ENCODE results near the gene ADGRG6.
A peak's percentile ranks its signal among the peaks of the same experiment; 100 is the strongest.
"Not testable (repeated sequence)": the region's sequence is repeated elsewhere in the genome, so short reads cannot be mapped to it uniquely, and the experiment has no call there.

ADGRG6 gene

GRCh38 chr6:142446168-142446567, 144.4 kb downstream of the ADGRG6 start:
- DNase-seq (ENCODE audit: low read depth) = no peak

GRCh38 chr6:142446576-142446975, 144.8 kb downstream of the ADGRG6 start:
- DNase-seq (ENCODE audit: low read depth) = no peak

DNA sequence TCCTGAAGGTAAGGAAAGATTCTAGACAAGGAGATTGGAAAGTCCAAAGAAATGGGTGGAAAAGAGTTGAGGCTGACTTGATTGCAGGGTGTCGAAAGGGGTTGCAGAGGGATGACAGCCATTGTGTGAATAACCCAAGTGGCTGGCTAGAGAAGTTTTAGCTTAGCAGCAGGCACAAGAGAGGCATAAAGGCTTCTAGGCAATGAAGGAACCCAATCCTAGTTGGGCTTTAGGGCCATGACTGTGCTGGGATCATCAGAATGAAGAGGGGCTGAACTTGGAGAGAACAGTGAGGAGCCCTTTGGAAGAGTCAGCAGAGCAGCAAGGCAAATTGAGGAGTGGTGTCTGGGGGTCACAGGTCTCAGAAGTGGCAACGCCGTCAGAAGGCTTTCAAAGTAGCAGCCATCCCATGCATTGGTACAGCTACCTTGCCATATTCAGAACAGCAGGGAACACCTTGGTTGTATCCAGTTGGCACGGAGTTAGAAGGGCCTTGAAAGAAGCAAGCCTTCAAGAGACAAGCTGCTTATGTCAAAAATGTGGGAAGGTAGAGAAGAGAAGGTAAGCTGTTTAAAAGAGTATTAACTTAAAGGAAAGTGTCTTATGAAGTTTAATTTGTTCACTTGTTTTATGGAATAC, 146.4 kb downstream of the ADGRG6 start:
- DNase-seq (ENCODE audit: low read depth) = no peak

GRCh38 chr6:142450856-142451255, 149.0 kb downstream of the ADGRG6 start:
- DNase-seq (ENCODE audit: low read depth) = not testable (repeated sequence)

DNA sequence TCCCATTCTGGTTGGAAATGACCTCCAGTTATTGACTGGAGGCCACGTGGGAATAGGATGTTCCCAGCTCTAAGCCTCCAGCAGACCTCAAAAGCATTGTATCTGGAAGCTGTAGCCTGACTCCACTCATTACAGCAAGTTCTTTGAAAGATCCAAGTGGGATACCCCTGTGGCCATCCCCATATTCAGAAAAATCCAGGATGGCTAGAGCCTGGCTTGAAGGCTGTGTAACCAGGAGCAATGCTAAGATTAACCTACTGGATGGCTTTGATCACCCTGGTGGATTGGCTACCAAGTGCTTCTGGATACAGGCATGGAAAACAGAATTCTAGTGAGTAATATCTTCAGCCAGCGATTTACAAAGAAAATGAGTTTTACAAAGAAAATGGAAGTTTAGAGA, 151.2 kb downstream of the ADGRG6 start:
- DNase-seq (ENCODE audit: low read depth) = no peak

DNA sequence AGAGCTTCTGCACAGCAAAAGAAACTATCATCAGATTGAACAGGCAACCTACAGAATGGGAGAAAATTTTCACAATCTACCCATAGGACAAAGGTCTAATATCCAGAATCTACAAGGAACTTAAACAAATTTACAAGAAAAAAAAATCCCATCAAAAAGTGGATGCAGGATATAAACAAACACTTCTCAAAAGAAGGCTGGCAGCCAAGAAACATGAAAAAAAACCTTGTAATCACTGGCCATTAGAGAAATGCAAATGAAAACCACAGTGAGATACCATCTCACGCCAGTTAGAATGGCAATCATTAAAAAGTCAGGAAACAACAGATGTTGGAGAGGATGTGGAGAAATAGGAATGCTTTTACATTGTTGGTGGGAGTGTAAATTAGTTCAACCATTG, 152.4 kb downstream of the ADGRG6 start:
- DNase-seq (ENCODE audit: low read depth) = not testable (repeated sequence)

DNA sequence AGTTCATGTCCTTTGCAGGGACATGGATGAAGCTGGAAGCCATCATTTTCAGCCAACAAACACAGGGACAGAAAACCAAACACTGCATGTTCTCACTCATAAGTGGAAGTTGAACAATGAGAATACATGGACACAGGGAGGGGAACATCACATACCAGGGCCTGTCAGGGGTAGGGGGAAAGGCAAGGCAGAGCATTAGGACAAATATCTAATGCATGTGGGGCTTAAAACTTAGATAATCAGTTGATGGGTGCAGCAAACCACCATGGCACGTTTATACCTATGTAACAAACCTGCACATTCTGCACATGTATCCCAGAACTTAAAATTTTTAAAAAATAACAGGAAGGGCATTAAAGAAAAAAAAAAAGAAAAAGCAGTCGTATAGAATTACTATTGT, 153.0 kb downstream of the ADGRG6 start:
- not testable (repeated sequence) for DNase-seq (ENCODE audit: low read depth)

DNA sequence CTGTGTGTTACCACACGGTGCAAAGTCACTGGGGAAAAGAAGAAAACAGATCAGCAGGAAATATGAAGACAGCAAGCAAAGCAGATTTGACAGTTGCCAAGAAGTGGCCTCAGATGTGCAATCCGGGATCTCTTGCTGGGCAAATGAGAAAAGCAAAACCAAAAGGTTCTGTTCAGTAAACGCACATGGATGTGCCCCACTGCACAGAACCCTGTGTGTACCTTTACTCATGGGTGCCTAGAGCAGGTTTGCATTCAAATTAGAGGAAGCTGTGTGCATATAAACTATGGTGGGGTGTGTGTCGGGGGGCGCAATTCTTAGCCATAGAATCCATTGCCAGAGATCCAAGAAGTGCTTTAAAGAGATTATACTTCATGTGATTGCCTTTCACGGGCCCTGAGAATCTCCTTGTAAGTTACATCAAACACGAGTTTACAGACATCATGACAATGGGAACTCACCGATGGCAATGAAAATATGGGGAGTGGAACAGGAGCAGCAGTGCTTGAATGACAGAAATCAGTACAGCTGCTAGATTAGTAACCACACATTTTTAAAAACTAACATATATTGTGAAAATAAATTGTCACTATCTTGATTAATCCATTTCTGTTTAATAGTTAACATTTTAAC, 154.3 kb downstream of the ADGRG6 start:
- no peak for DNase-seq (ENCODE audit: low read depth)

DNA sequence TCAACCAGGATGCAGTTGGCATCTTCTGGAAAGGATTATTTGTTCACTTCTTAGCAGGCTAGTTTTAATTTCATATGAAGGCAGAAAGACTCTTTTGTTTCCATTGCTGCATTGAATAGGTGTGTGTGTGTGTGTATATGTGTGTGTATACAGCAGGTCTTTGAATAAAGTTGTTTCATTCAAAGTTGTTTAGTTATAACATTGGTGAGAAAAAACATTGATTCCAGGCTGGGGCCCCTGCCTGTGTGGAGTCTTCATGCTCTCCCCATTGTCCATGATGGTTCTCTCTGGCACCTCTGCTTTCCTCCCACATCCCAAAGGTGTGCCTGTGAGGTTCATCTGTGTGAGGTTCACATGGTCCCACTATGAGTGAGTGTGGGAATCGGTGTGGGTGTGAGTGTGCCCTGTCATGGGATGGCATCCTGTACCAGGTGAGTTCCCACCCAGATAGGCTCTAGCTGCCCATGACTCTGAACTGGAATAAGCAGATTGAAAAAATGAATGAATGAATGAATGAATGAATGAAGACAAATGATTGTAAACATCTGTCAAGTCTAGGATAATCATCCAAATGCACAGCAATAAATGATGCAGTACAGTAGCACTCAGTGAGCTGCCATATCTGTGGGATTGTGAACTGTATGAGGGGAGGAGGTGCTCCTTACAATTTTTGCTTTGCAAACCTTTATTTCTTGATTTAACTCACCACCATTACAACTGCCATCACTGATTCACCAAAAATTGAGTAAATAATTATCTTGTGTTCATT, 156.0 kb downstream of the ADGRG6 start:
- DNase-seq (ENCODE audit: low read depth) = no peak

DNA sequence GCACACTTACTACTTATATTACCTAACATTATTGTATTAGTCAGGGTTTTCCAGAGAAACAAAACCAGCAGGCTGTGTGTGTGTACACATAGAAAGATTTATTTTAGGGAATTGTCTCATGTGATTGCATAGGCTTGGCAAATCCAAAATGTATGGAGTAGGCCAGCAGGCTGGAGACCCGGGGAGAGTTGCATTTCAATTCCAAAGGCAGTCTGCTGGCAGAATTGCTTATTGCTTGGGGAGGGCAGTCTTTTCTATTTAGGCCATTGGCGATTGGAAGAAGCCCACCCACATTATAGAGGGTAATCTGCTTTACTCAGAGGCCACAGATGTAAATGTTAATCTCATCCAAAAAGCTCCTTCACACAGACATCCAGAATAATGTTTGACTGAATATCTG, 157.0 kb downstream of the ADGRG6 start:
- no peak for DNase-seq (ENCODE audit: low read depth)

DNA sequence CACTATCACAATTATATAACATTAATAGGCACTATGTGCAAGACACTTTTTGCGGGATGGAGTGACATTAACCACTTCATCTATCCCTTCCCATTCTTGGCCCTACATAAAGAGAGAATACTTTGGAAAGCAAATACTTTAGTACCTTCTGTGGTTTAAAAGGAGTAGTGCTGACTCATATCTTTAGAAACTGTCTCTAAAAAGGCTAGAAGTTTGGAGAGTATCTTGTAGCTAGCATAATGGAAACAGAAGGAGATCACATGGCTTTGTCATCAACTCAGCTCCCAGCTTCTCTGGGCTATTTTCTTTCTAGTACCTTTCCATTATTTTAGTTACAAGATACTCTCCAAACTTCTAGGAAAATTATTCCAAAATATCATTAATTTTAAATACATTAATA, 157.5 kb downstream of the ADGRG6 start:
- no peak for DNase-seq (ENCODE audit: low read depth)

GRCh38 chr6:142462260-142462659, 160.5 kb downstream of the ADGRG6 start:
- no peak for DNase-seq (ENCODE audit: low read depth)

DNA sequence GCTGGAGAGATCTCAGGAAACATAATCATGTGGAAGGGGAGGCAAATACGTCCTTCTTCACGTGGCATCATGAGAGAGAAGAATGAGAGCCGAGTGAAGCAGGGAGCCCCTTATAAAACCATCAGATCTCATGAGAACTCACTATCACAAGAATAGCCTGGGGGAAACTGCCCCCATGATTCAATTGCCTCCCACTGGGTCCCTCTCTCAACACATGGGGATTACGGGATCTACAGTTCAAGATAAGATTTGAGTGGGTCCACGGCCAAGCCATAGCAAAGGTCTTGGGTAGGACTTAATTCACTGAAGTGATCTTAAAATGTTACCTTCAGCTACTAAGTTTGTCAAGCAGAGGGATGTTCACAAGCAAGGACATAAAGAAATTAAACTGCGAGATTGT, 162.2 kb downstream of the ADGRG6 start:
- DNase-seq (ENCODE audit: low read depth) = no peak

DNA sequence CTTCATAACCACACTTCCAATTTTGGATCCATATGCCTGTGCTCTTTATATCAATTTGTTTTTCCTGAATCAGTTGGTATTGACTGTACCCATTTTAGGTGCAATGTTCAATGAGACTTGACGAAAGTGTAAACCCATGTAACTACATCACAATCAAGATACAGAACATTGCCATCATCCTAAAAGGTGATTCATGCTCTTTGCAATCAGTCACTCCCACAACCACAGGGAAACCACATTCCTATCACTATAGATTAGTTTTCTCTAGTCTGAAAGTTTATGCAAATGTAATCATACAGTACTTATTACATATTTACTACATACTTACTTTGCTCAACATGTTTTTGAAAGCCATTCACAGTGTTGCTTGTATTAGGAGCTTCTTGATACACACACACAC, 167.4 kb downstream of the ADGRG6 start:
- no peak for DNase-seq (ENCODE audit: low read depth)

- DNase-seq (ENCODE audit: low read depth) = no peak
Observed at GRCh38 chr6:142470421-142470820, 168.6 kb downstream of the ADGRG6 start.

DNA sequence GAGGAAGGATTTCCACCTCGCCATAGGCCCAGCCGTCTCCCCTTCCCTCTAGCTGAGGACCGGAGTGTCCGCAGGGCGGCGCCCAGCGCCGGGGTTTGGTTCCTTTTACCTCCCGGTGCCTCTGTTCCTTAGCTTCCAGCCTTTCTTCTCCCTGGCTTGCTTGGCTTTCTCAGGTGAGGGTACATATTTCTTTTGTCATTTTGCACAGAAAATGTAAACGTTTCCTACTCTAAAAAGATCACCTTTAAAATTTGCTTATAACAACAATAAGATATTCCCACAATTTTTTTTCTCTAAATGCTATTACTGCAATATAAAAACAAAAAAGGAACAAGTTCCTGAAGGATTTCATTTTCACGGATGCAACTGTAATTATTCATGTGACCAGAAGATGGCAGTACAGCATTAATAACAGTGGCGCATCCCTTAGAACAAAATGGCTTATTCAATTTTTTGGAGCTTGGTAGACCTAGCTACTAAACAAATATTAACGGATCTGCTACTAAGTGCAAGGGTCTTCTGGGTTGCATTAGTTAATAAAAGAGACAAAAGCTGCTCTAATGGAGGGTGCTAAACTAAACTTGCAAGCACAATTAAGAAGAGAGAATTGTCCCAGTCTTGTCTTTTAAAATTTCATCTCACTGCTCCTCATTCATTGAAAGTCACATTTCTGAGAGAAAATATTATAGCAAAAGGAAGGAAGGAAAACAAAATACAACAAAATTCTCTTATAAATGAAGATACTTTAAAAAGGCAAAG, 172.9 kb downstream of the ADGRG6 start:
- peak; percentile 24 for DNase-seq (ENCODE audit: low read depth)

- no peak for DNase-seq (ENCODE audit: low read depth)
Observed at GRCh38 chr6:142476452-142476851, 174.6 kb downstream of the ADGRG6 start.

GRCh38 chr6:142478117-142478516, 176.3 kb downstream of the ADGRG6 start:
- DNase-seq (ENCODE audit: low read depth) = peak; percentile 10

DNA sequence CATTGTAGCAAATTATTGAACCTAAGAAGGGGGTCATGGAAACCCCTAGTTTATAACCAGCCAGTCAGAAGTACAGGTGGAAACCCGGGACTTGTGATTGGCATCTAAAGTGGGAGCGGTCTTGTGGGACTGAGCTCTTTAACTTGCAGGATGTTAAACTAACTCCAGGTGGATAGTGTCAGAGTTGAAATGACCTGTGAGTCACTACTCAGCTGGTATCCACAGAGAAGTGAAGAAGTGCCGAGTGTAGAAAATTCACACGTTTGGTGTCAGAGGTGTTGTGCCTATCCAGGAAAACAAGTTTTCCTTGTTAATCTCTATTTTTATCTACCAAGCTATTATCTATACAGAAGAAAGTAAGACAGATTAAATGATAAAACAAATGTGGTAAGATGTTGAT, 179.7 kb downstream of the ADGRG6 start:
- DNase-seq (ENCODE audit: low read depth) = no peak

DNA sequence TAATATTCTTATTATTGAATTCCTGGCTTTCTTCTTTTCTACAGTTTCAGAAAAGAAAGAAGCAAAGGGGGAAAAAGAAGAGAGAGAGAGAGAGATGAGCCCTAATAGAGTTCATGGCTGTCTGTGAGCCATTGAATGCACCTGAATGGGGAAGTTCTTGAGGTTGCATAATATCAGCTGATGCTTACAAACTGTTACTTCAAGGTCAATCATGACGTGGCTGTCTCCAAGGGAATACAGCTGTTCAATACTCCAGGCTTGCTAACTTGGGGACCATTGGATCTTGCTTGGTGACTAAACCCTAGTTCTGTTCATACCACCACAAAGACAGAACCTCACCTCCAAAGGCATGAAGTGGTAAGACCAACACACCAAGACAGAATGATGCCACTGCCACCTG, 180.4 kb downstream of the ADGRG6 start:
- no peak for DNase-seq (ENCODE audit: low read depth)

- no peak for DNase-seq (ENCODE audit: low read depth)
Observed at GRCh38 chr6:142482974-142483373, 181.2 kb downstream of the ADGRG6 start.

GRCh38 chr6:142485256-142485655, 183.4 kb downstream of the ADGRG6 start:
- DNase-seq (ENCODE audit: low read depth) = peak; percentile 13
